Heart right ventricle (tissue), 16 donors: ENCODE data around the gene CFH. TPM values are rescaled to one million over a fixed set of nuclear protein-coding genes. Genes with fewer than 3 reads are reported as not detected.
A peak's percentile ranks its signal among the peaks of the same experiment; 100 is the strongest.

Source experiments
- ATAC-seq, 8 donors: fragments of 200-7000 bp; cut with Tn5 transposase; one replicate each; pipeline ENCODE4 v1.9.1; 2020; ENCODE audit warnings: mild to moderate bottlenecking in 8 of 8, moderate library complexity in 8 of 8, moderate number of reproducible peaks in 1 of 8
- DNase-seq, 2 donors: peaks; one replicate each; pipeline ENCODE4 v3.0.0-alpha.2; 2020
- H3K27ac ChIP-seq, 10 donors: fragments of 200-600 bp; sonication (generic) in 2 of 10; one replicate each; pipeline versions ENCODE4 v1.5.0 to v1.8.0; 2020 to 2022; ENCODE audit warnings: mild to moderate bottlenecking in 3 of 10
- H3K27me3 ChIP-seq, 7 donors: fragments of 200-600 bp; one replicate each; pipeline ENCODE4 v1.8.0; 2021 to 2022; ENCODE audit warnings: mild to moderate bottlenecking in 2 of 7
- H3K36me3 ChIP-seq, 9 donors: fragments of 200-600 bp; sonication (generic) in 1 of 9; one replicate each; pipeline versions ENCODE4 v1.5.0 to v1.8.0; 2020 to 2022; ENCODE audit warnings: mild to moderate bottlenecking in 2 of 9
- H3K4me1 ChIP-seq, 9 donors: fragments of 200-600 bp; sonication (generic) in 1 of 9; one replicate each; pipeline versions ENCODE4 v1.5.0 to v1.8.0; 2020 to 2022; ENCODE audit warnings: mild to moderate bottlenecking in 4 of 9
- H3K4me3 ChIP-seq, 10 donors: fragments of 200-600 bp; sonication (generic) in 2 of 10; one replicate each; pipeline versions ENCODE4 v1.5.0 to v1.8.0; 2020 to 2022; ENCODE audit warnings: mild to moderate bottlenecking in 7 of 10, moderate library complexity in 2 of 10
- H3K9me3 ChIP-seq, 11 donors: fragments of 200-600 bp in 10 of 11; sonication (generic) in 2 of 11; one replicate each; pipeline versions ENCODE4 v1.5.0 to v1.8.0; 2013 to 2022; ENCODE audit warnings: mild to moderate bottlenecking in 2 of 11, control low read depth in 1 of 11, moderate library complexity in 1 of 11
- CTCF ChIP-seq, 9 donors: fragments of 200-600 bp; sonication (generic) in 2 of 9; IDR thresholded peaks; one replicate each; pipeline versions ENCODE4 v1.5.0 to v1.8.0; 2021 to 2022; ENCODE audit warnings: antibody characterized with exemption in 9 of 9, mild to moderate bottlenecking in 5 of 9, moderate library complexity in 1 of 9
- WGBS, 2 donors: extraction: QIAGEN DNeasy Blood & Tissue Kit; methylation state at CpG; one replicate each; pipeline ENCODE4 v1.1.7; 2013; ENCODE audit warnings: inconsistent platforms in 1 of 2; 5-methylcytosine and 5-hydroxymethylcytosine counted together
- intact Hi-C, 10 donors: fragments of 100-400 bp; cut with DNase I; formaldehyde crosslinking; loops; one replicate each; pipeline versions ENCODE4 v1.11.1 to v1.14.2; 2022
- polyA plus RNA-seq, 2 donors: library from polyadenylated mRNA; stranded (reverse); fragments of 200-250 nt; gene quantifications; one replicate each; pipeline ENCODE4 v1.2.3, GENCODE V29; 2013
- total RNA-seq, 10 donors: library from RNA; stranded (reverse); fragmentation: NEBNext Ultra II Directional in 3 of 10; extraction: Animal tissue kit (Norgen Biotek cat#: 25700) in 3 of 10; gene quantifications; one replicate each; pipeline versions ENCODE4 v1.2.1 to v1.2.4, GENCODE V29; 2021 to 2023
- donor health status: Arrhythmogenic right ventricular cardiomyopathy.
- donor health status: ischemic (EF 13 %, LVEDD 7.1; RV severe dilation, severe dysfunction).
- donor health status: healthy with polysubstance abuse.
- donor health status: DM: no; HTN: yes; CAD: no.
- donor health status: DM: no; HTN: no; CAD: no.
- donor health status: ischemic (EF 25% LVEDD 6.9; RV normal size, moderate dysfunction).
- donor health status: ischemic (EF 25% LVEDD 5.7; RV mildly dilated, moderate dysfunction).
- donor health status: healthy.
- donor health status: DM: yes; HTN: yes; CAD: no.
- donor health status: Ischemic cardiomyopathy.
- donor health status: ischemic (EF 35%, LVEDD 5.7; RV mildly dilated, moderate dysfunction).
- donor health status: nonischemic (EF 11% LVEDD 7.7; RV severe dilation, severe dysfunction).
- donor health status: DM: yes; HTN: yes; CAD: no.
- donor health status: PGD.
- donor health status: ischemic (EF 29% LVEDD 5.4; RV normal size, mild dysfunction).
- donor health status: nonischemic (EF 23%, LVEDD 6.1; RV moderate dilation, normal function).

The CFH gene
- total and polyA plus RNA-seq, 12 donors: 12.7 to 50.5 (median 28.5) TPM

GRCh38 chr1:196640976-196641375, 10.9 kb upstream of the CFH start:
- DNase-seq (no peak), ATAC-seq (no peak)
- Histone ChIP-seq H3K27ac (no peak overlapping the region), H3K27me3 (no peaks in the 10 kb centered on the region), H3K36me3 (no peaks in the 10 kb centered on the region), H3K4me3 (no peak overlapping the region), H3K9me3 (no peaks in the 10 kb centered on the region), H3K4me1 (no peaks in the 10 kb centered on the region)
- no peak for TF ChIP-seq CTCF (IDR thresholded peaks at IDR 0.05)
- intact Hi-C loops: no loop called here
- 83 to 85% methylated on average over 1 of the region's 1 CpG for WGBS, 2 donors

GRCh38 chr1:196649990-196650389, 1.9 kb upstream of the CFH start:
- ATAC-seq (peak in 1 of 8 donors; percentile 14), DNase-seq (no peak)
- peaks cover 0 to 5% (median 0%) of the 10 kb centered on the region in 9 donors for H3K4me1 ChIP-seq
- intact Hi-C loops: loop anchor here in 2 of 10 donors (5.0 to 10.0 kb wide), 3 partner anchors 288 to 505 kb away; no protein-coding TSS in a partner anchor
- H3K9me3 ChIP-seq: no peaks in the 10 kb centered on the region
- no peaks in the 10 kb centered on the region for H3K36me3 ChIP-seq
- no peak overlapping the region for H3K4me3 ChIP-seq
- H3K27me3 ChIP-seq: no peaks in the 10 kb centered on the region
- WGBS, 2 donors: 78 to 86% methylated on average over 12 of the region's 12 CpGs
- TF ChIP-seq CTCF (IDR thresholded peaks at IDR 0.05): no peak
- no peak overlapping the region for H3K27ac ChIP-seq

- no peak for TF ChIP-seq CTCF (IDR thresholded peaks at IDR 0.05)
- no peak for DNase-seq
- Histone ChIP-seq H3K9me3 (no peaks in the 10 kb centered on the region), H3K4me1 (peaks cover 0 to 5% (median 0%) of the 10 kb centered on the region in 9 donors), H3K27me3 (no peaks in the 10 kb centered on the region), H3K4me3 (no peak overlapping the region), H3K36me3 (no peaks in the 10 kb centered on the region), H3K27ac (peak overlapping the region in 1 of 10 donors; percentile 78)
- no peak for ATAC-seq
- WGBS, 2 donors: 82 to 83% methylated on average over 12 of the region's 12 CpGs
- intact Hi-C loops: loop anchor here in 1 of 10 donors (10.0 kb wide), 2 partner anchors 336 to 506 kb away; no protein-coding TSS in a partner anchor
Observed at GRCh38 chr1:196650403-196650802, 1.4 kb upstream of the CFH start.

GRCh38 chr1:196651079-196651478, 764 bp upstream of the CFH start:
- H3K4me3 ChIP-seq: peak overlapping the region in 3 of 10 donors; percentile 39 to 52 (median 44)
- H3K9me3 ChIP-seq: no peaks in the 10 kb centered on the region
- ATAC-seq (no peak), DNase-seq (no peak)
- no peaks in the 10 kb centered on the region for H3K27me3 ChIP-seq
- H3K36me3 ChIP-seq: no peaks in the 10 kb centered on the region
- no peak for TF ChIP-seq CTCF (IDR thresholded peaks at IDR 0.05)
- WGBS, 2 donors: 78% methylated on average over 3 of the region's 3 CpGs
- H3K4me1 ChIP-seq: peaks cover 0 to 5% (median 0%) of the 10 kb centered on the region in 9 donors
- peak overlapping the region in 7 of 10 donors; percentile 36 to 78 (median 56) for H3K27ac ChIP-seq
- intact Hi-C loops: loop anchor here in 1 of 10 donors (10.0 kb wide), 2 partner anchors 336 to 506 kb away; no protein-coding TSS in a partner anchor
